Endodermal cell (in vitro differentiated cells): ENCODE data around the gene GARNL3. TPM values are rescaled to one million over a fixed set of nuclear protein-coding genes. Genes with fewer than 3 reads are reported as not detected.

ENCODE experiments used
- DNase-seq: peaks from one replicate; pipeline ENCODE4 v3.0.0-alpha.2; 2017
- H3K27ac ChIP-seq: 2 replicates; pipeline ENCODE4 v1.5.1; 2013; ENCODE audit warnings: mild to moderate bottlenecking, low read depth, low read length, moderate library complexity
- H3K27me3 ChIP-seq: 2 replicates; pipeline ENCODE4 v1.6.1; 2013; ENCODE audit warnings: mild to moderate bottlenecking, low read length, moderate library complexity; ENCODE audit not compliant: insufficient read depth, control insufficient read depth, poor library complexity, severe bottlenecking
- H3K36me3 ChIP-seq: 2 replicates; pipeline ENCODE4 v1.7.0; 2013; ENCODE audit warnings: mild to moderate bottlenecking, low read length, moderate library complexity; ENCODE audit not compliant: control insufficient read depth, insufficient read depth
- H3K4me1 ChIP-seq: one replicate; pipeline ENCODE4 v1.7.0; 2013; ENCODE audit warnings: low read length; ENCODE audit not compliant: control insufficient read depth, insufficient read depth
- H3K4me3 ChIP-seq: 2 replicates; pipeline ENCODE4 v1.5.1; 2013; ENCODE audit warnings: mild to moderate bottlenecking, low read length, moderate library complexity
- H3K9ac ChIP-seq: 2 replicates; pipeline ENCODE4 v1.6.1; 2013; ENCODE audit warnings: mild to moderate bottlenecking, low read length, moderate library complexity; ENCODE audit not compliant: poor library complexity, severe bottlenecking; ENCODE audit errors: extremely low read depth
- H3K9me3 ChIP-seq: 2 replicates; pipeline ENCODE4 v1.6.1; 2013; ENCODE audit warnings: mild to moderate bottlenecking, low read length, moderate library complexity; ENCODE audit not compliant: control insufficient read depth
- H3K27ac Mint-ChIP-seq: 2 replicates; pipeline ENCODE4 v1.8.0; 2020; ENCODE audit warnings: mixed read lengths
- H3K27me3 Mint-ChIP-seq: 2 replicates; pipeline ENCODE4 v1.8.0; 2021; ENCODE audit warnings: mild to moderate bottlenecking, mixed read lengths; ENCODE audit not compliant: insufficient read depth
- H3K36me3 Mint-ChIP-seq: 2 replicates; pipeline ENCODE4 v1.8.0; 2020; ENCODE audit warnings: low read depth, mixed read lengths
- H3K4me1 Mint-ChIP-seq: 2 replicates; pipeline ENCODE4 v1.8.0; 2020; ENCODE audit warnings: mixed read lengths
- H3K4me3 Mint-ChIP-seq: 2 replicates; pipeline ENCODE4 v1.8.0; 2020; ENCODE audit warnings: mild to moderate bottlenecking, moderate library complexity, mixed read lengths
- H3K9me3 Mint-ChIP-seq: 2 replicates; pipeline ENCODE4 v1.8.0; 2020; ENCODE audit warnings: mild to moderate bottlenecking, mixed read lengths
- WGBS, 2 experiments: methylation state at CpG; one replicate each; pipeline versions ENCODE4 v1.1.5 to v1.1.7; 2013; ENCODE audit warnings: missing lambda C conversion rate in 2 of 2, mixed read lengths in 1 of 2; ENCODE audit not compliant: insufficient coverage in 1 of 2, insufficient read length in 1 of 2; 5-methylcytosine and 5-hydroxymethylcytosine counted together
- total RNA-seq, 2 donors: library from RNA; stranded (reverse); fragmentation: NEBNext Ultra II Directional in 1 of 2; extraction: Animal tissue kit (Norgen Biotek cat#: 25700) in 1 of 2; gene quantifications; 2 replicates in 1 of 2; 3 replicates in 1 of 2; pipeline ENCODE4 v1.2.1, GENCODE V29; 2021
- TF ChIP-seq, protein P1 (sequence below): fragments of 200-600 bp; sonication (generic); conservative IDR thresholded peaks from 2 replicates; pipeline ENCODE4 v1.5.0; 2021; ENCODE audit warnings: antibody characterized with exemption, mild to moderate bottlenecking

GARNL3 gene
- total RNA-seq, 2 donors from 2014 or later: 7.2 to 12.8 TPM

DNA sequence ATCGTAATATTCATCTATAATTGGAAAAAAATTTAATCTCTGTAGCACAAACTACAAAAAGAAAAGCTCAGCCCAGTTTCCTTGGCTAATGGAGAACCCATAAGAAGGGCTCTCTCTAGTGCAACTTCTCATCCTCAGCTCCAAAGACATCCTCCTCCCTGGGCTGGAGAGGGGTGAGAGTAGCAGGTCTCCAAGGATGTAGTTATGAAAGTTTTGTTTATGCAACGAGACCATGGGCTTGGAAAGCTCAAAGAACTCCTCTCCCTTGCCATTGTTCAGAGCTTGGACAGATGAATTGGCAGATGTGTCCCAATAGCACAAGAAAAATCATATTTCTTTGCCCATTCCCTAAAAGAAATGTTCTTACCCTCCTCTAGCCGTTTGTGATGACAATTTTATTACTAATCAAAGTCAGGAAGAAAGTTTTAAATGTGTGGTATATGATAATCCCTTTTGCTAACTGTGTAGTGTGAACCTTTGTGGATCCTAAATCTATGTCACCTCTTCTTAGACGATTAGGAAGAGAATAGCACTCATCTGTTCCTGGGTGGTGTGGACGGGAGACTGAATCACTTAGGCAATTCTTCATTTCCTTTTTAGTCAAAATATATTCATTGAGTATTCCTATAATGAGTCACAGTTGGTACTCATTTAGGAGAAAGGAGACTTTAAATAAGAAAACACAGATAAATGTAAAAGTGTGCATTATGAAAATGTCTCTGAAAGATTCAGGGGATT, 52.2 kb downstream of the GARNL3 start:
- no peak for DNase-seq
- Mint-ChIP-seq H3K27ac (no peak overlapping the region), H3K9me3 (no peaks in the 10 kb centered on the region), H3K36me3 (no peaks in the 10 kb centered on the region), H3K4me1 (no peaks in the 10 kb centered on the region), H3K27me3 (no peaks in the 10 kb centered on the region), H3K4me3 (no peak overlapping the region)
- H3K4me3 ChIP-seq: no peak overlapping the region
- H3K27ac ChIP-seq: no peak overlapping the region
- WGBS, 2 experiments: 83 to 100% methylated on average over 1 to 5 of the region's 5 CpGs
- H3K9me3 ChIP-seq: no peaks in the 10 kb centered on the region
- H3K9ac ChIP-seq: no peak overlapping the region
- no peaks in the 10 kb centered on the region for H3K4me1 ChIP-seq
- H3K36me3 ChIP-seq: no peaks in the 10 kb centered on the region
- H3K27me3 ChIP-seq: no peaks in the 10 kb centered on the region
- TF ChIP-seq, protein P1, sequence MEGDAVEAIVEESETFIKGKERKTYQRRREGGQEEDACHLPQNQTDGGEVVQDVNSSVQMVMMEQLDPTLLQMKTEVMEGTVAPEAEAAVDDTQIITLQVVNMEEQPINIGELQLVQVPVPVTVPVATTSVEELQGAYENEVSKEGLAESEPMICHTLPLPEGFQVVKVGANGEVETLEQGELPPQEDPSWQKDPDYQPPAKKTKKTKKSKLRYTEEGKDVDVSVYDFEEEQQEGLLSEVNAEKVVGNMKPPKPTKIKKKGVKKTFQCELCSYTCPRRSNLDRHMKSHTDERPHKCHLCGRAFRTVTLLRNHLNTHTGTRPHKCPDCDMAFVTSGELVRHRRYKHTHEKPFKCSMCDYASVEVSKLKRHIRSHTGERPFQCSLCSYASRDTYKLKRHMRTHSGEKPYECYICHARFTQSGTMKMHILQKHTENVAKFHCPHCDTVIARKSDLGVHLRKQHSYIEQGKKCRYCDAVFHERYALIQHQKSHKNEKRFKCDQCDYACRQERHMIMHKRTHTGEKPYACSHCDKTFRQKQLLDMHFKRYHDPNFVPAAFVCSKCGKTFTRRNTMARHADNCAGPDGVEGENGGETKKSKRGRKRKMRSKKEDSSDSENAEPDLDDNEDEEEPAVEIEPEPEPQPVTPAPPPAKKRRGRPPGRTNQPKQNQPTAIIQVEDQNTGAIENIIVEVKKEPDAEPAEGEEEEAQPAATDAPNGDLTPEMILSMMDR: no peak

DNA sequence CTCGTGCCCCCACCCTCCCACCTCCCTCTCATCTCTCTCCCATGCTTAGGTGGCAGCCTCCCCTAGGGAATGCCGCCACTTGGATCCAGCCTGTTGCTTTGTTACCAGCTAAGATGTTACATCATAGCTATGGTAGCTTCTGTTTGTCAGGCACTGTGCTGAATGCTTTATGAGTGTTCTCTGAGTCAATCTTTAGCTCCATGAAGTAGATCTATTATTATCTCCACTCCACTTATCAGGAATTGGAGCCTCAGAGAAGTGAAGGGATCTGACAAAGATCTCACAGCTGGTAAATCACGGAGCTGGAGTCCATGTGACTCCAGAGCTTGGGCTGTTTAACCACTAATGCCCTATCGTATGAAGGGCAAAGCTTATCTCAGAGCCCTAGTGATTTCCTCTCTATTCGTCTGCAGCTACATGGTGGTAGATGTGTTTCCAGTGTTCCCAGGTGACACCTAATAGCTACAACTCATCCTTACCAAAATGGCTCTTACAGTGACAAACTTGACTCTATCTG, 54.1 kb downstream of the GARNL3 start:
- Histone ChIP-seq H3K9ac (no peak overlapping the region), H3K27ac (no peak overlapping the region), H3K4me3 (no peak overlapping the region), H3K36me3 (no peaks in the 10 kb centered on the region), H3K9me3 (no peaks in the 10 kb centered on the region), H3K27me3 (no peaks in the 10 kb centered on the region), H3K4me1 (no peaks in the 10 kb centered on the region)
- H3K4me3 Mint-ChIP-seq: no peak overlapping the region
- H3K4me1 Mint-ChIP-seq: no peaks in the 10 kb centered on the region
- H3K36me3 Mint-ChIP-seq: no peaks in the 10 kb centered on the region
- TF ChIP-seq, protein P1: no peak
- no peaks in the 10 kb centered on the region for H3K9me3 Mint-ChIP-seq
- H3K27ac Mint-ChIP-seq: no peak overlapping the region
- WGBS, 2 experiments: 80 to 91% methylated on average over 2 to 5 of the region's 5 CpGs
- DNase-seq: no peak
- H3K27me3 Mint-ChIP-seq: no peaks in the 10 kb centered on the region

DNA sequence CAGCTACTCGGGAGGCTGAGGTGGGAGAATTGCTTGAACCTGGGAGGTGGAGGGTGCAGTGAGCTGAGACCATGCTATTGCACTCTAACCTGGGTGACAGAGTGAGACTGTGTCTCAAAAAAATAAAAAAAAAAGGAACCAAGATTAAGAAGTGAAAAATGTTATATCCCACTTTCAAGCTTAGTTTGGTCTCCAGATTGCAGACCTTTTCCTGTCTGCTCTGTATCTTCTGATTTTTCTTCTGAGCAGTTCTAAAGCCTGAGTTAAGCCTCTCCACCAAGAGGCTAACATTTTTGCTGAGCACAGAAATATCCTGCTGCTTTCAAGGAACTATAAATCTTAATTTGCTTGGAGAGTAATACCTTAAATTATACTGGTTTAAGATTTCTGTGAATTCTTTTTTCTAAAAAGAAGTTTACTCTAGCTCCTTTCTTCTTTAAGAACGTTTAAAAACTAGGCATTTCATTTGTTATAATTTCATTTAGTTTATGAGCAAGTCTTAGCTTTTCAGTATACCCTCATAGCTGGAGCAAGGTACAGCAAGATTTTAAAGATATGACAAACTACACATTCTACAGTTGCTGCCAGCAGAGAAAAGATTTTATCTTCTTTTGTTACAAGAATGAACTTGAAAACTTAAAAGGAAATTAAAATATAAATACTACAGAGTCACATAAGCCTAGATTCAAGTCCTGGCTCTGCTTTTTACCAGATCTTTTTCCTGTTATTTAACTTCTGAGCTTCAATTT, 55.0 kb downstream of the GARNL3 start:
- Mint-ChIP-seq H3K27me3 (no peaks in the 10 kb centered on the region), H3K4me3 (no peak overlapping the region), H3K27ac (no peak overlapping the region), H3K9me3 (no peaks in the 10 kb centered on the region), H3K36me3 (no peaks in the 10 kb centered on the region), H3K4me1 (no peaks in the 10 kb centered on the region)
- no peaks in the 10 kb centered on the region for H3K9me3 ChIP-seq
- TF ChIP-seq, protein P1: no peak
- H3K4me3 ChIP-seq: no peak overlapping the region
- no peaks in the 10 kb centered on the region for H3K36me3 ChIP-seq
- H3K27me3 ChIP-seq: no peaks in the 10 kb centered on the region
- WGBS, 2 experiments: 71 to 90% methylated on average over 1 to 2 of the region's 2 CpGs
- H3K9ac ChIP-seq: no peak overlapping the region
- no peak for DNase-seq
- no peak overlapping the region for H3K27ac ChIP-seq
- no peaks in the 10 kb centered on the region for H3K4me1 ChIP-seq
